Measurements from ENCODE around the gene COL9A1.
"Not testable (repeated sequence)": the region's sequence is repeated elsewhere in the genome, so short reads cannot be mapped to it uniquely, and the experiment has no call there.

Gene COL9A1

DNA sequence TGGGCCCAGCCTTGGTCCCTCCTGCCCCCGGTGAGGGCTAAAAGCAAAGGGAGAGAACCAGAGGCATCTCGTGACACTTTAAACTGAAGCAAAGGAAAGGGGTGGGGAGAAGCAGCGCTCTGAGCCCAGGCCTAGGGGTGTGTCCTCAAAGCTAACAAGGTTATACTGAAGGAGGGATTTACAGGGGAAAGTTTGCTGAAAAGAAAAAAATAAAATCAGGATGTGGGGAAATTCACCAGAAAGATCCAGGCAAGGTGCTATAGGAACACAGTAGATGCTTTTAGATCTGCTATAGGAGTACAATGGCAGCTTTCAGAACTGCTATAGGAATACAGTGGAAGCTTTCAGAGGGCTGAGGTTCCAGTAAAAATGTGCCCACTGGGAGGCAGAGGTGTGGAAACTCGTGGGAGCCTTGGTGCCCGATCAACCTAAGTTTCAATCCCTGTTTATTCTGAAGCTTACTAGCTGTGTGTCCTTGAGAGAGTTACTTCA is at the start of gene COL9A1:
TSS of gene COL9A1 (minus strand) at position 51 of the 492 bp plus-strand sequence. CDS start 160 bp downstream, outside the sequence.
- no peak for DNase-seq (ENCODE audit: low read depth)

DNA sequence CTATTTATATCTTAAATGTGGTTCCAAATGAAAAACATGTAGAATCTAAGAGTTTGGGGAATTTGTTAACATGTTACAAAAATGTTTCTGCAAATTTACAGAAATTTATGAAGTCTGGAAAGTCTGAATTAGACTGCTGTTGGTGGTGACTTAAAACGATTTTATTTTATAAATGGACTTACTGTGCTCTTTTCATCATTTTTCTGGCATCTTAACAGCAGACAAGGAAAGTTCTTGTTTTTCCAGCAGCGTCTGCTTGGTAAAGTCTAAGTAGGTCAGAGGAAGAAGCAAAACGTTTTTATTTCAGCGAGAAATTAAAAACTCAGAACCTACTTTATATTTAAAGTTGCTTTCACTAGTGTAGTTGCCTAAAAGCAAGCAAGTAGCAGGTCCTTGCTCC is 48.6 kb upstream of the COL9A1 start:
- DNase-seq (ENCODE audit: low read depth): no peak

DNA sequence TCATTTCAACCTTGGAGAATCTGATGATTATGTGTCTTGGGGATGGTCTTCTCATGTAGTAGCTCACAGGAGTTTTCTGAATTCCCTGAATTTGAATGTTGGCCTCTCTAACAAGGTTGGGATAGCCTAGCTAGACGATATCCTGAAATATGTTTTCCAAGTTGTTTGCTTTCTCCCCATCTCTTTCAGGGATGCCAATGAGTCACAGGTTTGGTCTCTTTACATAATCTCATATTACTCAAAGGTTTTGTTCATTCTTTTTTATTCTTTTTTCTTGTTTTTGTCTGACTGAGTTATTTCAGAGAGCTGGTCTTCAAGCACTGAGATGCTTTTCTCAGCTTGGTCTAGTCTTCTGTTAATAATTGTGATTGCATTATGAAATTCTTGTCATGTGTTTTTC is 42.7 kb upstream of the COL9A1 start:
- DNase-seq (ENCODE audit: low read depth): no peak

DNA sequence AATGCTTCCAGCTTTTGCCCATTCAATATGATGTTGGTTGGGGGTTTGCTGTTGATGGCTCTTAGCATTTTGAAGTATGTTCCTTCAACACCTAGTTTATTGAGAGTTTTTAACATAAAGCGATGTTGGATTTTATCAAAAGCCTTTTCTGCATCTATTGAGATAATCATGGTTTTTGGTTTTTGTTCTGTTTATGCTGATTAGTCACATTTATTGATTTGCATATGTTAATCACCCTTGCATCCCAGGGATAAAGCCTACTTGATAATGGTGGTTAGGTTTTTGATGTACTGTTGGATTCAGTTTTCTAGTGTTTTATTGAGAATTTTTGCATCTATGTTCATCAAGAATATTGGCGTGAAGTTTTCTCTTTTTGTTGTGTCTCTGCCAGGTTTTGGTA is 40.4 kb upstream of the COL9A1 start:
- DNase-seq (ENCODE audit: low read depth): no peak

DNA sequence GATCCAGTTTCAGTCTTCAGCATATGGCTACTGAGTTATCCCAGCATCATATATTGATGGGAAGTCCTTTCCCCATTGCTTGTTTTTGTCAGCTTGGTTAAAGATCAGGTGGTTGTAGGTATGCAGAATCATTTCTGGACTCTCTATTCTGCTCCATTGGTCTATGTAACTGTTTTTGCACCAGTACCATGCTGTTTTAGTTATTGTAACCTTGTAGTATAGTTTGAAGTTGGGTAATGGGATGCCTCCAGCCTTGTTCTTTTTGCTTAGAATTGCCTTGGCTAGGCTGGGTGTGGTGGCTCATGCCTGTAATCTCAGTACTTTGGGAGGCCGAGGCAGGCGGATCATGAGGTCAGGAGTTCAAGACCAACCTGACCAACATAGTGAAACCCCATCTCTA is 36.9 kb upstream of the COL9A1 start:
- DNase-seq (ENCODE audit: low read depth): not testable (repeated sequence)

DNA sequence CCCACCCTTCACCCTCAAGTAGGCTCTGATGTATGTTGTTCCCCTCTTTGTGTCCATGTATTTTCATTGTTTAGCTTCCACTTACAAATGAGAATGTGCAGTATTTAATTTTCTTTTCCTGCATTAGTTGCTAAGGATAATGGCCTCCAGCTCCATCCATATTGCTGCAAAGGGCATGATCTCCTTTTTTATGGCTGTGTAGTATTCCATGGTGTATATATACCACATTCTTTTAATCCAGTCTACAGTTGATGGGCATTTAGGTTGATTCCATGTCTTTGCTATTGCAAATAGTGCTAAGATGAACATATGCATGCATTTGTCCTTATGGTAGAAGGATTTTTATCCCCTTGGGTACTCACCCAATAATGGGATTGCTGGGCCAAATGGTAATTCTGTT is 35.9 kb upstream of the COL9A1 start:
- no peak for DNase-seq (ENCODE audit: low read depth)

DNA sequence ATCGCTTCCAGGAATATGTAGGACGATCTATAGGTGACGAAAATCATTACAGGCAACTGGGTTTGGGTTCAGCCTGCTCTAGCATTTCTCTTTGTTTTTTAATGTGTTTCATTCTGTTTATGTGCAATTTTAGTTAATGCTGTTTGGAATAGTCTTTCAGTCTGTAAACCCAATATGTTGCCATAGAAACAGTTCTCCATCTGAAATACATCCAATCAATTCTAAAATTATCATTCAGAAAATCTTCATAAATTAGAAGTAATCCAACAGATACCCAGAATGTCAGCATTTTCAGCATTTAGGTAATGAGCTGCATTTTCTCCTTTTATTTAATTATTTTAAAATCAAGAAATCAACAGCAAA is 34.8 kb upstream of the COL9A1 start:
- no peak for DNase-seq (ENCODE audit: low read depth)

DNA sequence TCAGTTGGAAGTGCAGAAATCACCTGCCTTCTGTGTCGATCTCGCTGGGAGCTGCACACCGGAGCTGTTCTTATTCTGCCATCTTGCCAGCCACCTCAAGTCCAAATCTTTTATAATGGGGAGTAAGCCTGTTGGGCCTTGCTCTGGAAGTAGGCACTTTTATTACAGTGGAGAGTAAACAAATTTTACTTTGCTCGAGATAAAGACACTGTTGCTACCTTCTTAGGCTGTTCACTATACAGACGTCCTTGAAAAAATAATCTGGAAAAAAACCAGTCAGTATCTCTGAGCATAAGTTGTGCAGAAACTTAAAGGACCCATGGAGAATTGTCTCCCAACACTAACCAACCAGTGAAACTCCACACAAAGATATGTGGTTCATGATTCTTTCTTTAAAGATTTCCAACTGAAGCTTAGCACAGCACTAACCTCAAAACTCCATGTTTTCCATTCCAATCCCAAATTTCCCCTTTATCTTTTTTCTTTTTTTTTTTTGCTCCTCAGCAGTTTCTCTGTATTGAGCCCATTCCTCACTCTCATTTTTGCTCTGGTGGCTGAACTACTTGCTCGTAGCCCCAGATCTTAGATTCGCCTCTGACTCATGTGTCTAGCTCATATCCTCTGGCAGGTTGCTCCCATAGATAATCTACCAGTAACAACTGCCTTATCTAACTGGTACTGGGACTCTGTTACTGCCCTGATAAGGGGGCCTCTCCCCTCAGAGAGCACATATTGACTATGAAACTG is 34.3 kb upstream of the COL9A1 start:
- DNase-seq (ENCODE audit: low read depth): peak; percentile 3

DNA sequence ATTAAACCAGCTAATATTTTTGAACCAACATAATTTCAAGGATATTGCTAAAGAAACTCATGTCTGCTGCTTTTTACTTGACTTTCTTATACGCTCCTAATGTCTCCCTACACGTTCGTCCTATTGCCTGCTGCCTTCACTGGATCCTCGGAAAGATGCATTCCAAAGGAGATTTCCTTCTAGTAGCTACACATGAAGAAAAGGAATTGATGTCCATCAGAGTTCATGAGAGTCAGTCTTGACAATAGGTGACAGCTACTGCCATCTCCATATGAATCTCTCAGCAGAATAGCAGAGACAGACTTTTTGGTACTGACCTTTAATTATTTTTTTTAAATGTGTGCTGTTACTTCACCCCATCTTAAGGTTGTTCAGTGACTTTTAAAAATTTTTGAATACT is 24.2 kb upstream of the COL9A1 start:
- DNase-seq (ENCODE audit: low read depth): no peak

DNA sequence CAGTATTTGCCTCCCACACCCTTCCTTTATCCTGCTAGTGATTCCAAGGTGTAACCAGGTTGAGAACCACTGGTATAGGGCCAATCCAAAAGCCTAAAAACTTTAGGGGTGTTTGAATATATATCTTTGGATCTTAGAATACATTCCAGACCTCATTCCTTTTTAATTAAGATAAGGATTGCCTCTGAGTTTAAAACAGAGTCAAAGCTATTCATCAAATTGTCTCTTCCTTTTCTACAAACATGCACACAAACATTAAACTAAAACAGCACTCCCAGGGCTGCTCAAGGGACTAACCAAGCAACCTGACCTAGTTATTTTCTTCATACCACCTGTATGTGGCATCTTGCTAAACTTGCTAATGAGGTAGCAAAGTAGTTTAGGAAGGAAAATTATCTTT is 22.1 kb upstream of the COL9A1 start:
- no peak for DNase-seq (ENCODE audit: low read depth)

DNA sequence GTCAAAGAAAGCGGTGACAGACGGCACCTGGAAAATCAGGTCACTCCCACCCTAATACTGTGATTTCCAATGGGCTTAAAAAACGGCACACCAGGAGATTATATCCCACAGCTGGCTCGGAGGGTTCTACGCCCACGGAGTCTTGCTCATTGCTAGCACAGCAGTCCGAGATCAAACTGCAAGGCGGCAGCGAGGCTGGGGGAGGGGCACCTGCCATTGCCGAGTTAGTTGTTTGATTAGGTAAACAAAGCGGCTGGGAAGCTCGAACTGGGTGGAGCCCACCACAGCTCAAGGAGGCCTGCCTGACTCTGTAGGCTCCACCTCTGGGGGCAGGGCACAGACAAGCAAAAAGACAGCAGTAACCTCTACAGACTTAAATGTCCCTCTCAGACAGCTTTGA is 14.9 kb upstream of the COL9A1 start:
- DNase-seq (ENCODE audit: low read depth): not testable (repeated sequence)

DNA sequence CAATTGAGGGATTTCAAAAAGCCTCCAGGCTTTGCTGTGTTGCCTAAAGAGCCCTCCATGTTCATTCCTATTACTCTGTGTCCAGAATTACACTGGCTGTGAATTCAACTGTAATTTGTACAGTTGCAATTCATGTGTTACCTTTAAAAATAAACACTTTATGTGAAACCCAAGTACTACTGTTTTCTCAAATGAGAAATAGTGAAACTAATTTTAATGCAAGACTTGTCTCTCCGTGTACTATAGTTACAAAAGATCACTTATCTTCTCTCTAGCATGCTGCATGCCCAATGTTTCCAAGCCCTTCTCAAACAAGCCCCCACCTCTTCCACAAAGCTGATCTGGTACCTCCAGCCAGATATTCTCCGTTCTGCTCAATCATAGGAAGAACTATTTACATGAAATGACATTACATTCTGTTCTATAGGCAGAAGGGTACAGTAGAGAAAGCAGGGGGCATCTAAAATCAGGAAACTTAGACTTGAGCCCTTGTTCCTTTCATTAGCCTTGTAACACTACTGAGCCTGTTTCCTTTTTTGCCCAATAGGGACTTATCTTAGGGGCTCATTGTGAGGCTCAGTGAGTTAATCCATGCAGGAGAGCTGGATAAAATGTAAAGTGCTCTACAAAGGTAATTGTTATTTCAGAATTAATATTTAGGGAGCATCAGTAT is 12.3 kb upstream of the COL9A1 start:
- DNase-seq (ENCODE audit: low read depth): no peak

DNA sequence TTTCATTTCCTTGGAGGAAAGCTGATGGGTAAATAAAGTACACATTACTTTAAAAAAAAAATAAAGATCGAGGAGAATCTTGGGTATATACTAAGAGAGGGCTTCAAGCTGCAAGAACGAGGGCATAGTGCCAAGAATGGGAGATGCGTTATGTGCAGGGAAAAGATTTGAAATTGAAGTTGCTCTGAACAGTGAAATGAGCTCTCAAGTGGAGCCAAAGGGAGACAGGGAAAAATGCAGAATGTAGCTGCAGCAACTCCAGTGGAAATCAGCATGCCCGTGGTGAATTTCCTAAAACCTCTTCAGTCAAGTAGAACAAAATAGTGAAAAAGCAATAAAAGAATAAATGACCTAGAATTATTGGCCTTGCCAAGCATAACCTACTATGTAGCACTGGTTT is 11.4 kb upstream of the COL9A1 start:
- DNase-seq (ENCODE audit: low read depth): no peak

DNA sequence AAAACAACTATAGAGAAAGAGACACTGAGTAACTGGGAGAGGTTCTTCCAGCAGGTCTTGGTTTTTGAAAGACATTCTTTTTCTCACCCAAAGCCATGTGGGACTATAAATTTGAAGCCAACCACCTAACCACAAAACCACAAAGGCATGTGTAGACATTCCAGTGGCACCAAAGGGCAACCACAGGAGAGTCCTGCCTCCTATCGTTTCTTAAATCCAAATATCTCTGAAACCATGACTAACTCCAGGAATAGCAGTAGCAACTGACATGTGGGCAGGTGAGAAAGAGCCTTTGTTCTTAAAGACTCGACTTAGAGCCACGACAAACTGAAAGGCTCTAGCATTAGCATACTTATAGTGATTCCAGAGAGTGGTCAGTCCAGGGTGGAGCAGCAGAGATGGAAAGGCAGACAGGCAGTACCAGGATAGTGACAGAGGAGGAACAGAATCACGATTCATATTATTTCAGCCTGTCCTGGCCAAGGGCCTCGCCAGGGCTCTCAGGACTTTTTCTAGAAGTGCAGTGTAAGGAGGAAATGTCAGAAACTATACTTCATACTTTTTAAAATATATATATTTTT is 9.4 kb upstream of the COL9A1 start:
- DNase-seq (ENCODE audit: low read depth): peak; percentile 94

DNA sequence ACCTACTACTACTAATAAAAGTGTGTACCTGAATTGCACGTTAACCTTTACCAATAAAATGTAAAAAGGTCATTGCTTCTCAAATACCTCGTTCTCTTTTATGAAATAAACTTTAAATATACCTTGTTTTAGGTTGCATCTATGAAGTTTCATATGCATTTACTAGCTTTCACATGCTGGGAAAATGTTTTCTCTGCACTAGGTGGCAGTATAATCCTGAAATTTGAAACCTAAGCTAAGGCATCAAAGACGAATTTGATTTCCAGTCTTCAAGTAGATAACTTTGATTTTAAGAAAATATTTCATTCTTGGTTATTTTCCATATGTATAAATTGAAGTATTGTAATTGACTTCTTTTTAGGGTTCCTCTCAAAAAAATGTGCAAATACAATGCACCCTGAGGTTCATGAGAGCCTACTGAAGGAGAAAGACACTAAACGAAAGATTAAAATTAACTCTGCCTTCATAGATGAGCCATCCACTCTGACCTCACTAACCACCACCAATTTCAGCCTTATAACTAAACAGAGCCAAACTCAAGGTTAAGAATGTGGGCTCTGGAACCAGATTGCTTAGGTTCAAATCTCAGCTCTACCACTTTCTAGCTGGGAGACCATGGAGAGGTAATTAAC is 7.3 kb upstream of the COL9A1 start:
- DNase-seq (ENCODE audit: low read depth): peak; percentile 66

DNA sequence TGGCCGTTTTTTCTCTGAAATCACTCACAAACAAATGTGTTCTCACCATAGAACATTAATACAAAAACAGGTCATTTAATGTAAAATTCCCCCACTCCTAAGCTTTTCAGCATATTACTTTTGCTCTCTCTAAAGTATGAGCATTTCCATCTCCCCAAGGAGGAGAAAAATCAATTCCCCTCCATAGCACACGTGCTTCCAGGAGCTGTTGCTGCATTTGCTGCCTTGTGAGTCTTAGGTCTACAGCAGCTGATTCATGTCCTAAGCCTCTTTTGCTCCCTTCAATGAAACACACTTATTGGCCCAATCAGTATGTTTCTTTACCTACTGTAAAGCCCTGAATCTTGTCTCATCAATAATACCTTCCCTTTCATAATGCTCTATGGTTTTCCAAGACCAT is 6.4 kb upstream of the COL9A1 start:
- peak; percentile 3 for DNase-seq (ENCODE audit: low read depth)

DNA sequence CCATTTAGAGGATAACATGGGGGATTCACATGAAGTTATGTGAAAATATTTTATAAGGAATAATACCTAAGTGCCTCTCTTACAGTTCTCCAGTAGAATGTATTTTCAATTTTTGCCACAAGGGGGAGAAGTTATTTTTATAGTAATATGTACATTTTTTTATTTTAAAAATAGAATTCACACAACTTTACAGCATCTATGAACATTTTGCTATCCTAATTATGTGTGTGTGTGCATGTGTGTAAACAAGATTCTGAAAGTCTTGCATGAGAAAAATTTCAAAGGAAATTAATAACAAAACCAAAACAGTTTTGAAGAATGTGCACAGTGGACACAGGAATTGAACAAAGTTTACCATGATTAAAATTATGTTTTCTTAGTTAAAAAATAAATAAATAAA is 5.3 kb upstream of the COL9A1 start:
- DNase-seq (ENCODE audit: low read depth): not testable (repeated sequence)

DNA sequence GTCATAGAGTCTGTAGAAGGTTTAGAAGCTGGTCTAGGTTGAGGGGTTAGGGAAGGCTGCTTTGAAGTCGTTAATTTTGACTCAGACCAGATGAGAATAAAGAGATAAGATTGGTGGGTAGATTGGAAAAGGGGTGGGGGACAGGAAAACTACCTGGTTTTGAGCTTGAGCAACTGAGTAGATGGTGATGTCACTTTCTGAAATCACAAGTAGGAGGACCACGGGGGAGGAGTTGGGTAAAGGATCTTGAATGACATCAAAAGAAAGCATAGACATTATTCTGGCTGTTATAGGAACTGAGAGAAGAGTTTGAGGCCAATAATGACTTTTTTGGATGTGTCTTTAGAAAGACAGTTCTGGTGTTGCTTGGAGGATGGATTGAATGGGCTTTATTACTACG is 4.1 kb upstream of the COL9A1 start:
- DNase-seq (ENCODE audit: low read depth): no peak

DNA sequence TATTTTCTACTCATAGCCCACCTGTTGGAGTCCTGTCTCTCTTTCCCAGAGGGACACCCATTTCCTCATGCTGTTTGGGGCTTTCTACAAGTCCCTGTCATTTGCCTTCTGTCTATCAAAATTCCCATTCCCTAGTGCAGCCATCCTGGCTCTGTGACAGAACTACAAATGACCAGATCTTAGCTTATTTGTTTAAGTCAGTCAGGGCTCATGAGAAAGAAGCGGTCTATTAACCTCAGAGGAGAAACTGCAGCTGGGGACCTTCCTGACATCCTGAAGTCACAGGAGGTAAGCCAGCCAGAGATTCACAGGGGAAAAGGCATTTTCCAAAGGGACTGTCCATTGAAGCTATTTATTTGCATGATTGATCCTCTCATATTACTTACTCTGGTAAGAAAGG is 1.7 kb upstream of the COL9A1 start:
- no peak for DNase-seq (ENCODE audit: low read depth)

DNA sequence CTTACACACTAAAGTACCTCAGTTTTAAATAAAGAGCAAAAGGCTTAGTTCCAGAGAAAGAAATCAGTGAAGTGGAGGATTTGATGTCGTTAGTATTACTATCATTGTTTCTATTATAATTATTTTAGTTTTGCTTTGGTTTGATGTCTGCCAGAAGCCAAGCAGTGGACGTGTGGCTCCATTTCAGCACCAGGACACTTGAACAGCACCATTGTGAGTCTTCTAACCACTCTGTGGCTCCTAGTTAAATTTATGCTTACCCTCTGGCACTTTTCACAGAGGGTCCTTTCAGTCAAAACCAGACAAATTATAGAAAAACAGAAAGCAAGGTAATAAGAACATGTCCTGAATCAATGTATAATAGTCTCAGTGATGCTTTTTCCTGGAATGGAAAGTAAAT is 3.4 kb downstream of the COL9A1 start:
- DNase-seq (ENCODE audit: low read depth): peak; percentile 31

DNA sequence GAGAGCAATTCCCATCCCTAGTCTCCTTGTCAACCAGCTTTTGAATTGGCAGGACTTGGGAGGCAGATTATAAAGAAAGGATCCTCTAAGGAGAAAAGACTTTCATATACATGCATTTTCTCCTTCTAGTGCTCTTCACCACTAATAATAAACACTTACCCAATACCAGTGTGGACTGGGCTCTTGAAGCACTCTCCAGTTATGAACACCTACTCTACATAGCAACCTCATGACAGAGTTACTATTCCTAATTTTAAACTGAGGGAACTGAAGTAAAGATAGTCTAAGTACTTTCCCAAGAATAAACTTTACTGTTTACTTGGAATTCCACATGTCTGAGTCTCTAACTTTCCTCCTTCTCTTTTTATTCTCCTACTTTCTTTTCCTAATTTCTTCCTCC is 4.8 kb downstream of the COL9A1 start:
- DNase-seq (ENCODE audit: low read depth): no peak

DNA sequence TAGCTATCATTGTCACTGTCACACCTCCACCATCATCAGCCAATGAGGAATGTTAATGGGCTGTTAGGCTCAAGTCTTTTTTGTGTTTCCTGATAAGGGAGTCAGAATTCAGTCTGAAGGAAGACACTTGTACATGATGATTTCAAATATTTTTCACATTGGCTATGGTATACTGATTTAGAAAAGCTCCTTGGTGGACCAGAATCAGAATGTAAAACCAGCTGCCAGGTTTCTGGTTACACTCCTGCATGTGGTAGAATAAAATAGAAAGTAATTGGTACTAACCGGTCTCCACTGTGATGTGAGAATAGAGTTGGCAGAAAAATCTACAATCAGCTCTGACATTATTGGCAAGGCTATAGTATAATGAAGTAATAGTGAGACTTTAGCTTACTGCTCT is 10.7 kb downstream of the COL9A1 start:
- DNase-seq (ENCODE audit: low read depth): no peak

DNA sequence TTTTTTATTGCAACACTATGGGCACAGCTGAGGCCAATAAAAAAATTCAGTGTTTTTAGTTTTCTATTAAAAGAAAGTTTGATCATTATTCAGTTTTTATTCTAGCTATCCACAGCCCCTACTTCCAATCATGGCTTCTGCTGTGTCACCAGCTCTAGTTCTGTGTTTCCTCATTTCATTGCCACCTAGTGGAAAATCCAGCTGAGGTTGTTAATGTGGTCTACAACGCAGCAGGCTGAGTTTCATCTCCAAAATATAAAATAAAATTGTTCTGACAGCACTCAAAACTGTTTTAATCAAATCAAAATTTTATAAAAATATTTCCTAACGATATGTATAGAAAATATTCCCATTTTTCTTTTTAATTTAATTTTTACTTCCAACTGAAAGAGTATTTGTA is 13.6 kb downstream of the COL9A1 start:
- DNase-seq (ENCODE audit: low read depth): no peak
